IMR-90 (cell line): Measurements from ENCODE around the gene TOR1A. TPM values are rescaled to one million over a fixed set of nuclear protein-coding genes. Genes with fewer than 3 reads are reported as not detected.

ENCODE experiments used
- ATAC-seq: fragments of 200-7000 bp; cut with Tn5 transposase; 2 replicates; pipeline ENCODE4 v1.9.1; 2020; ENCODE audit warnings: low read depth, mild to moderate bottlenecking, moderate library complexity
- BruUV-seq: library from RNA; stranded (reverse); fragments of 400-500 nt; replicated peaks from 2 replicates; lab custom pipeline; 2021; lab: Mats Ljungman, UMichigan
- CTCF ChIA-PET: fragments of 300-600 bp; formaldehyde crosslinking; extraction: SDS; loops from one replicate; lab custom pipeline; 2021; ENCODE audit warnings: antibody characterized with exemption; lab: Yijun Ruan, JAX
- POLR2A ChIA-PET: fragments of 300-600 bp; sonication (Branson Sonifier 250); formaldehyde crosslinking; loops from one replicate; lab custom pipeline; 2022; ENCODE audit warnings: antibody characterized with exemption; ENCODE audit not compliant: unreplicated experiment; lab: Charles Lee
- DNase-seq: peaks from one replicate; pipeline ENCODE4 v3.0.0; 2013
- H2AFZ ChIP-seq: replicated peaks from 2 replicates; pipeline ENCODE3; 2013; ENCODE audit warnings: low read length, mild to moderate bottlenecking; ENCODE audit not compliant: poor library complexity
- H2AK5ac ChIP-seq: 2 replicates; pipeline ENCODE4 v1.6.1; 2013; ENCODE audit warnings: low read depth, low read length, inconsistent platforms
- H2AK9ac ChIP-seq: replicated peaks from 2 replicates; pipeline ENCODE3; 2013; ENCODE audit warnings: mild to moderate bottlenecking, low read depth, low read length, moderate library complexity; ENCODE audit not compliant: poor library complexity
- H2BK120ac ChIP-seq: 2 replicates; pipeline ENCODE4 v1.6.1; 2013; ENCODE audit warnings: low read depth, low read length, inconsistent platforms
- H2BK15ac ChIP-seq: 3 replicates; pipeline ENCODE4 v1.6.1; 2013; ENCODE audit warnings: low read depth, low read length, inconsistent platforms
- H2BK20ac ChIP-seq: 2 replicates; pipeline ENCODE4 v1.6.1; 2013; ENCODE audit warnings: low read depth, mild to moderate bottlenecking, inconsistent platforms, low read length, moderate library complexity
- H2BK5ac ChIP-seq: 2 replicates; pipeline ENCODE4 v1.6.1; 2013; ENCODE audit warnings: mild to moderate bottlenecking, low read depth, low read length, inconsistent platforms; ENCODE audit not compliant: poor library complexity, severe bottlenecking
- H3K14ac ChIP-seq: replicated peaks from 2 replicates; pipeline ENCODE4 v1.6.1; 2013; ENCODE audit warnings: low read depth, low read length, inconsistent platforms
- H3K18ac ChIP-seq: 2 replicates; pipeline ENCODE4 v1.6.1; 2013; ENCODE audit warnings: low read depth, low read length, control low read depth
- H3K23ac ChIP-seq: 2 replicates; pipeline ENCODE4 v1.6.1; 2013; ENCODE audit warnings: low read depth, low read length, inconsistent platforms
- H3K27ac ChIP-seq: 2 replicates; pipeline ENCODE4 v1.5.1; 2013; ENCODE audit warnings: mild to moderate bottlenecking, control low read depth, low read length; ENCODE audit not compliant: insufficient read depth
- H3K27me3 ChIP-seq: 2 replicates; pipeline ENCODE4 v1.6.1; 2013; ENCODE audit warnings: low read length; ENCODE audit not compliant: control insufficient read depth, insufficient read depth
- H3K36me3 ChIP-seq: 2 replicates; pipeline ENCODE4 v1.6.1; 2013; ENCODE audit warnings: low read length, mixed read lengths; ENCODE audit not compliant: control insufficient read depth, insufficient read depth
- H3K4ac ChIP-seq: 2 replicates; pipeline ENCODE4 v1.6.1; 2013; ENCODE audit warnings: low read depth, low read length, inconsistent platforms
- H3K4me1 ChIP-seq: 2 replicates; pipeline ENCODE4 v1.6.1; 2013; ENCODE audit warnings: low read length, mixed read lengths; ENCODE audit not compliant: control insufficient read depth, insufficient read depth
- H3K4me2 ChIP-seq: 2 replicates; pipeline ENCODE4 v1.6.1; 2013; ENCODE audit warnings: low read depth, mild to moderate bottlenecking, control low read depth, low read length, moderate library complexity
- H3K4me3 ChIP-seq: 2 replicates; pipeline ENCODE4 v1.5.1; 2013; ENCODE audit warnings: low read depth, mild to moderate bottlenecking, control low read depth, low read length, moderate library complexity; ENCODE audit not compliant: insufficient read depth
- H3K56ac ChIP-seq: 2 replicates; pipeline ENCODE4 v1.6.1; 2013; ENCODE audit warnings: low read length, inconsistent platforms; ENCODE audit not compliant: insufficient read depth; ENCODE audit errors: extremely low read depth
- H3K79me1 ChIP-seq, 2 experiments: 2 replicates each; pipeline ENCODE4 v1.6.1; 2013; ENCODE audit warnings: low read length in 2 of 2, inconsistent platforms in 1 of 2, low read depth in 1 of 2
- H3K9ac ChIP-seq: 2 replicates; pipeline ENCODE4 v1.6.1; 2013; ENCODE audit warnings: low read depth, low read length, control low read depth
- H3K9me1 ChIP-seq: 2 replicates; pipeline ENCODE4 v1.6.1; 2013; ENCODE audit warnings: low read length, inconsistent platforms; ENCODE audit not compliant: insufficient read depth
- H3K9me3 ChIP-seq: 2 replicates; pipeline ENCODE4 v1.6.1; 2013; ENCODE audit warnings: low read length; ENCODE audit not compliant: control insufficient read depth, insufficient read depth
- H4K20me1 ChIP-seq: 2 replicates; pipeline ENCODE4 v1.6.1; 2013; ENCODE audit warnings: low read length, inconsistent platforms; ENCODE audit not compliant: insufficient read depth
- H4K5ac ChIP-seq: 2 replicates; pipeline ENCODE4 v1.6.1; 2013; ENCODE audit warnings: mild to moderate bottlenecking, low read depth, low read length, control low read depth
- H4K8ac ChIP-seq, 2 experiments: 2 replicates each; pipeline ENCODE4 v1.6.1; 2013; ENCODE audit warnings: low read depth in 2 of 2, low read length in 2 of 2, control low read depth in 1 of 2, inconsistent platforms in 1 of 2
- H4K91ac ChIP-seq: 2 replicates; pipeline ENCODE4 v1.6.1; 2013; ENCODE audit warnings: low read depth, low read length, inconsistent platforms; ENCODE audit not compliant: insufficient read depth
- BHLHE40 ChIP-seq: fragments of 150-350 bp; IDR thresholded peaks from 2 replicates; pipeline ENCODE4 v1.6.1; 2016; ENCODE audit warnings: mild to moderate bottlenecking, low read depth, low read length
- CEBPB ChIP-seq: IDR thresholded peaks from 2 replicates; pipeline ENCODE4 v1.6.1; 2012; ENCODE audit warnings: low read depth, low read length, improper control_type of control experiment
- CHD1 ChIP-seq: IDR thresholded peaks from 2 replicates; pipeline ENCODE4 v1.6.1; 2012; ENCODE audit warnings: low read depth, low read length, improper control_type of control experiment
- FOS ChIP-seq: fragments of 150-350 bp; IDR thresholded peaks from 2 replicates; pipeline ENCODE4 v1.6.1; 2016; ENCODE audit warnings: low read depth, low read length
- MAFK ChIP-seq: IDR thresholded peaks from 2 replicates; pipeline ENCODE4 v1.6.1; 2012; ENCODE audit warnings: low read depth, low read length, improper control_type of control experiment
- MAZ ChIP-seq: IDR thresholded peaks from 2 replicates; pipeline ENCODE4 v1.6.1; 2012; ENCODE audit warnings: low read depth, mild to moderate bottlenecking, low read length, improper control_type of control experiment, moderate library complexity, borderline replicate concordance
- MXI1 ChIP-seq: IDR thresholded peaks from 2 replicates; pipeline ENCODE4 v1.6.1; 2012; ENCODE audit warnings: low read depth, mild to moderate bottlenecking, low read length, moderate library complexity, borderline replicate concordance
- NFE2L2 ChIP-seq: fragments of 150-350 bp; IDR thresholded peaks from 2 replicates; pipeline ENCODE4 v1.6.1; 2016; ENCODE audit warnings: low read depth, mild to moderate bottlenecking, low read length
- POLR2A ChIP-seq: IDR thresholded peaks from 2 replicates; pipeline ENCODE4 v1.6.1; 2012; ENCODE audit warnings: mild to moderate bottlenecking, low read depth, low read length
- RAD21 ChIP-seq: IDR thresholded peaks from 2 replicates; pipeline ENCODE4 v1.6.1; 2012; ENCODE audit warnings: low read length, improper control_type of control experiment
- RFX5 ChIP-seq: IDR thresholded peaks from 2 replicates; pipeline ENCODE4 v1.8.0; 2012; ENCODE audit warnings: low read depth, mild to moderate bottlenecking, low read length, moderate library complexity
- SMC3 ChIP-seq: fragments of 150-350 bp; IDR thresholded peaks from 2 replicates; pipeline ENCODE4 v1.6.1; 2016; ENCODE audit warnings: low read depth, mild to moderate bottlenecking, antibody characterized with exemption, low read length, moderate library complexity
- WGBS, 2 experiments: methylation state at CpG; one replicate each; pipeline versions ENCODE4 v1.1.5 to v1.1.7; 2013; ENCODE audit warnings: missing lambda C conversion rate in 2 of 2; ENCODE audit not compliant: insufficient read length in 1 of 2; ENCODE audit errors: extremely low coverage in 2 of 2; 5-methylcytosine and 5-hydroxymethylcytosine counted together
- dilution Hi-C: fragments of 300-500 bp; cut with HindIII; formaldehyde crosslinking; loops from one replicate; pipeline ENCODE4 v1.14.3; 2018; ENCODE audit warnings: low sequenced_read_pairs; ENCODE audit not compliant: unreplicated experiment
- in situ Hi-C: fragments of 300-500 bp; cut with MboI; formaldehyde crosslinking; loops from 3 replicates; pipeline ENCODE4 v1.14.3; 2019; ENCODE audit warnings: low sequenced_read_pairs, inconsistent platforms, mixed read lengths
- intact Hi-C: fragments of 100-400 bp; cut with micrococcal nuclease; formaldehyde crosslinking; loops from 2 replicates; pipeline ENCODE4 v1.10.0; 2022
- polyA plus RNA-seq, 3 experiments: library from polyadenylated mRNA; depleted of rRNA; stranded (reverse); fragments of >200 nt; gene quantifications; 2 replicates each; pipeline ENCODE4 v1.2.3, GENCODE V29; 2012; ENCODE audit warnings: low replicate concordance in 1 of 3
- total RNA-seq: library from RNA; depleted of rRNA; stranded (reverse); fragments of >200 nt; gene quantifications from 2 replicates; pipeline ENCODE4 v1.2.3, GENCODE V29; 2012
- TF ChIP-seq, protein P1 (sequence below): fragments of 150-350 bp; IDR thresholded peaks from 2 replicates; pipeline ENCODE4 v1.6.1; 2017; ENCODE audit warnings: mild to moderate bottlenecking, antibody characterized with exemption, low read length, low read depth
- TF ChIP-seq, protein P2 (sequence below): conservative IDR thresholded peaks from 2 replicates; pipeline ENCODE4 v1.5.1; 2012; ENCODE audit warnings: mild to moderate bottlenecking, low read depth, low read length, improper control_type of control experiment
- TF ChIP-seq, protein P3 (sequence below): fragments of 150-350 bp; IDR thresholded peaks from 2 replicates; pipeline ENCODE4 v1.6.1; 2016; ENCODE audit warnings: low read depth, mild to moderate bottlenecking, low read length, moderate library complexity, borderline replicate concordance

Gene TOR1A
- total and polyA plus RNA-seq, 2 of the 4 experiments (the other 2 are of a cell fraction), result 27.1 to 74.2 TPM

DNA sequence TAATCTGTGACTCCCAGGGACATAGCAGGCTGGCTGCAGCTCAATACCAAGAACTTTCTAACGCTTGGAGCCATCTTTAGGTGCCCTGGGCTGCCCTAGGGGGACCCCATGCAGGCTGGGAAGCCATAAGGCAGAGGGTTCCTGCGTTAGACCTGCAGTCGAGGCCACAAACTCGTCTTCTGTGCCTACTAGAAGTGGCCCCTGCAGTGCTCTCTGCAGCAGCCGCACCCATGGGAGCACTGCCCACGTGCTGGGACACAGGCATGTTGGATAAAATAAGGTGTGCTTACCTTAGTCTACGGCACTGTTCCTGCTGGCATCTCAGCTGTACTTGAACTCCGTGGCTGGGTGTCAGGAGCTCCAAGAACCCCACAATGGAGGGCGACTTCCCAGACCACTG lies 11.6 kb downstream of the TOR1A start:
- Histone ChIP-seq H3K4me3 (no peak overlapping the region), H3K56ac (no peak overlapping the region), H2AK9ac (no peak overlapping the region), H2AK5ac (no peak overlapping the region), H4K20me1 (peaks cover 5% of the 10 kb centered on the region; the same call in 1 of the 2 replicates), H2BK20ac (no peak overlapping the region), H3K23ac (no peak overlapping the region), H3K18ac (no peak overlapping the region), H3K36me3 (peaks cover 51% of the 10 kb centered on the region), H2BK5ac (no peak overlapping the region), H3K27me3 (no peaks in the 10 kb centered on the region), H3K9me1 (no peaks in the 10 kb centered on the region; the same call in 1 of the 2 replicates), H3K79me1 (peaks cover 6 to 40% of the 10 kb centered on the region in 2 experiments), H2AFZ (no peak overlapping the region), H3K4ac (no peak overlapping the region), H4K5ac (no peak overlapping the region), H3K27ac (no peak overlapping the region), H2BK120ac (no peak overlapping the region), H3K4me1 (no peaks in the 10 kb centered on the region), H4K8ac (no peak overlapping the region), H2BK15ac (no peak overlapping the region), H4K91ac (no peak overlapping the region), H3K9me3 (no peaks in the 10 kb centered on the region), H3K9ac (no peak overlapping the region), H3K4me2 (no peak overlapping the region), H3K14ac (no peak overlapping the region)
- no peak for ATAC-seq
- CTCF ChIA-PET, result no interaction called here
- DNase-seq, result no peak
- dilution Hi-C loops (no loop called here), in situ Hi-C loops (no loop called here), intact Hi-C loops (no loop called here)
- TF ChIP-seq NFE2L2, result no peak
- TF ChIP-seq MAFK, result no peak
- no peak for TF ChIP-seq RAD21
- no peak for TF ChIP-seq RFX5
- TF ChIP-seq, protein P1, sequence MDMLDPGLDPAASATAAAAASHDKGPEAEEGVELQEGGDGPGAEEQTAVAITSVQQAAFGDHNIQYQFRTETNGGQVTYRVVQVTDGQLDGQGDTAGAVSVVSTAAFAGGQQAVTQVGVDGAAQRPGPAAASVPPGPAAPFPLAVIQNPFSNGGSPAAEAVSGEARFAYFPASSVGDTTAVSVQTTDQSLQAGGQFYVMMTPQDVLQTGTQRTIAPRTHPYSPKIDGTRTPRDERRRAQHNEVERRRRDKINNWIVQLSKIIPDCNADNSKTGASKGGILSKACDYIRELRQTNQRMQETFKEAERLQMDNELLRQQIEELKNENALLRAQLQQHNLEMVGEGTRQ, result no peak
- no peak for TF ChIP-seq MAZ
- TF ChIP-seq, protein P2, sequence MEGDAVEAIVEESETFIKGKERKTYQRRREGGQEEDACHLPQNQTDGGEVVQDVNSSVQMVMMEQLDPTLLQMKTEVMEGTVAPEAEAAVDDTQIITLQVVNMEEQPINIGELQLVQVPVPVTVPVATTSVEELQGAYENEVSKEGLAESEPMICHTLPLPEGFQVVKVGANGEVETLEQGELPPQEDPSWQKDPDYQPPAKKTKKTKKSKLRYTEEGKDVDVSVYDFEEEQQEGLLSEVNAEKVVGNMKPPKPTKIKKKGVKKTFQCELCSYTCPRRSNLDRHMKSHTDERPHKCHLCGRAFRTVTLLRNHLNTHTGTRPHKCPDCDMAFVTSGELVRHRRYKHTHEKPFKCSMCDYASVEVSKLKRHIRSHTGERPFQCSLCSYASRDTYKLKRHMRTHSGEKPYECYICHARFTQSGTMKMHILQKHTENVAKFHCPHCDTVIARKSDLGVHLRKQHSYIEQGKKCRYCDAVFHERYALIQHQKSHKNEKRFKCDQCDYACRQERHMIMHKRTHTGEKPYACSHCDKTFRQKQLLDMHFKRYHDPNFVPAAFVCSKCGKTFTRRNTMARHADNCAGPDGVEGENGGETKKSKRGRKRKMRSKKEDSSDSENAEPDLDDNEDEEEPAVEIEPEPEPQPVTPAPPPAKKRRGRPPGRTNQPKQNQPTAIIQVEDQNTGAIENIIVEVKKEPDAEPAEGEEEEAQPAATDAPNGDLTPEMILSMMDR, result no peak
- TF ChIP-seq POLR2A, result no peak
- TF ChIP-seq CHD1, result no peak
- no peak for TF ChIP-seq BHLHE40
- TF ChIP-seq, protein P3, sequence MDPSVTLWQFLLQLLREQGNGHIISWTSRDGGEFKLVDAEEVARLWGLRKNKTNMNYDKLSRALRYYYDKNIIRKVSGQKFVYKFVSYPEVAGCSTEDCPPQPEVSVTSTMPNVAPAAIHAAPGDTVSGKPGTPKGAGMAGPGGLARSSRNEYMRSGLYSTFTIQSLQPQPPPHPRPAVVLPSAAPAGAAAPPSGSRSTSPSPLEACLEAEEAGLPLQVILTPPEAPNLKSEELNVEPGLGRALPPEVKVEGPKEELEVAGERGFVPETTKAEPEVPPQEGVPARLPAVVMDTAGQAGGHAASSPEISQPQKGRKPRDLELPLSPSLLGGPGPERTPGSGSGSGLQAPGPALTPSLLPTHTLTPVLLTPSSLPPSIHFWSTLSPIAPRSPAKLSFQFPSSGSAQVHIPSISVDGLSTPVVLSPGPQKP, result no peak
- TF ChIP-seq SMC3, result no peak
- no peak for TF ChIP-seq MXI1
- TF ChIP-seq FOS, result no peak
- TF ChIP-seq CEBPB, result no peak
- no TSS peak for BruUV-seq
- 86% methylated on average over 4 of the region's 9 CpGs; no CpG with 5 or more reads in 1 of the 2 experiments for WGBS, 2 experiments
- POLR2A ChIA-PET, result no interaction called here
